GM11168 (cell line): Measurements from ENCODE around the gene EFCAB6.

Source experiments
- in situ Hi-C: fragments of 300-500 bp; cut with MboI; formaldehyde crosslinking; loops from one replicate; pipeline ENCODE4 v1.12.0; 2022; ENCODE audit warnings: low sequenced_read_pairs; ENCODE audit not compliant: unreplicated experiment

EFCAB6 gene

GRCh38 chr22:43654271-43654670 is 157.8 kb downstream of the EFCAB6 start:
- in situ Hi-C loops: no loop called here

- in situ Hi-C loops: no loop called here
These were observed 159.3 kb downstream of the EFCAB6 start for GRCh38 chr22:43652845-43653244.

- in situ Hi-C loops: no loop called here
These were observed 168.7 kb downstream of the EFCAB6 start for GRCh38 chr22:43643387-43643786.

GRCh38 chr22:43642319-43643206 is 169.5 kb downstream of the EFCAB6 start:
- in situ Hi-C loops: no loop called here

- in situ Hi-C loops: no loop called here
These were observed 172.7 kb downstream of the EFCAB6 start for GRCh38 chr22:43639228-43639948.

GRCh38 chr22:43637275-43638260 is 174.5 kb downstream of the EFCAB6 start:
- in situ Hi-C loops: no loop called here

GRCh38 chr22:43636086-43636485 is 176.0 kb downstream of the EFCAB6 start:
- in situ Hi-C loops: no loop called here

- in situ Hi-C loops: no loop called here
These were observed 177.0 kb downstream of the EFCAB6 start for GRCh38 chr22:43635101-43635500.

GRCh38 chr22:43634316-43634715 is 177.8 kb downstream of the EFCAB6 start:
- in situ Hi-C loops: no loop called here

- in situ Hi-C loops: no loop called here
These were observed 178.3 kb downstream of the EFCAB6 start for GRCh38 chr22:43633631-43634285.

GRCh38 chr22:43631846-43632245 is 180.3 kb downstream of the EFCAB6 start:
- in situ Hi-C loops: no loop called here

GRCh38 chr22:43631201-43631600 is 180.9 kb downstream of the EFCAB6 start:
- in situ Hi-C loops: no loop called here

GRCh38 chr22:43630451-43630850 is 181.7 kb downstream of the EFCAB6 start:
- in situ Hi-C loops: no loop called here

- in situ Hi-C loops: no loop called here
These were observed 183.9 kb downstream of the EFCAB6 start for GRCh38 chr22:43628250-43628649.

GRCh38 chr22:43627485-43628213 is 184.5 kb downstream of the EFCAB6 start:
- in situ Hi-C loops: no loop called here

GRCh38 chr22:43625242-43625641 is 186.9 kb downstream of the EFCAB6 start:
- in situ Hi-C loops: no loop called here

GRCh38 chr22:43624144-43624998 is 187.7 kb downstream of the EFCAB6 start:
- in situ Hi-C loops: no loop called here

GRCh38 chr22:43622886-43623285 is 189.2 kb downstream of the EFCAB6 start:
- in situ Hi-C loops: no loop called here
